Activated naive CD4-positive, alpha-beta T cell treated with Interleukin-2 at 50 U/mL for 16 hours (primary cell): ENCODE measurements around the gene FUNDC2.

ENCODE experiments used
- DNase-seq: peaks from one replicate; pipeline ENCODE4 v3.0.0-alpha.2; 2020

FUNDC2 gene

GRCh38 chrX:155070975-155071693, 44.5 kb downstream of the FUNDC2 start, which contains the start of the genes BRCC3, CMC4 and MTCP1:
BRCC3 (plus strand) TSS chrX:155071508; CDS start chrX:155071528, 20 bp downstream.
CMC4 (minus strand) TSS chrX:155071136; CDS start chrX:155064023, 7,113 bp downstream.
MTCP1 (minus strand) TSS chrX:155071136; CDS start chrX:155066010, 5,126 bp downstream.
- peak; percentile 74 for DNase-seq

- DNase-seq, result no peak
Observed at GRCh38 chrX:155071694-155072280, 45.1 kb downstream of the FUNDC2 start.

GRCh38 chrX:155086202-155086840, 59.7 kb downstream of the FUNDC2 start:
- DNase-seq, result peak; percentile 43

GRCh38 chrX:155086961-155087735, 60.5 kb downstream of the FUNDC2 start:
- DNase-seq, result no peak

- DNase-seq, result peak; percentile 6
Observed at GRCh38 chrX:155094468-155095061, 67.9 kb downstream of the FUNDC2 start.

GRCh38 chrX:155105919-155106318, 79.3 kb downstream of the FUNDC2 start:
- DNase-seq, result no peak

GRCh38 chrX:155108427-155108826, 81.8 kb downstream of the FUNDC2 start:
- no peak for DNase-seq
